Gastrocnemius medialis (tissue), 4 donors: Measurements from ENCODE around the gene LAMC2. TPM values are rescaled to one million over a fixed set of nuclear protein-coding genes. Genes with fewer than 3 reads are reported as not detected.

ENCODE experiments used
- ATAC-seq, 2 donors: fragments of 150-250 bp; one replicate each; pipeline ENCODE4 v1.9.1; 2016
- DNase-seq, 2 donors: peaks; one replicate each; pipeline ENCODE4 v3.0.0-alpha.2; 2019
- H3K27ac ChIP-seq, 4 donors: fragments of 200-600 bp; sonication (generic); 1 replicate in 1 of 4; 2 replicates in 3 of 4; pipeline ENCODE4 v1.5.1; 2016 to 2018; ENCODE audit warnings: mild to moderate bottlenecking in 2 of 4, moderate library complexity in 1 of 4
- H3K27me3 ChIP-seq, 3 donors: fragments of 200-600 bp; sonication (generic) in 2 of 3; 1 replicate in 1 of 3; 2 replicates in 2 of 3; pipeline versions ENCODE4 v1.5.1 to v1.6.0; 2016 to 2019; ENCODE audit warnings: mild to moderate bottlenecking in 1 of 3, moderate library complexity in 1 of 3
- H3K36me3 ChIP-seq, 2 donors: fragments of 200-600 bp; sonication (generic) in 1 of 2; one replicate each; pipeline ENCODE4 v1.5.1; 2017 to 2018
- H3K4me1 ChIP-seq, 2 donors: fragments of 200-600 bp; sonication (generic) in 1 of 2; one replicate each; pipeline ENCODE4 v1.5.1; 2016 to 2017; ENCODE audit warnings: mild to moderate bottlenecking in 2 of 2
- H3K4me3 ChIP-seq, 4 donors: fragments of 200-600 bp; sonication (generic) in 3 of 4; 1 replicate in 1 of 4; 2 replicates in 3 of 4; pipeline ENCODE4 v1.5.1; 2016 to 2019; ENCODE audit warnings: mild to moderate bottlenecking in 2 of 4
- H3K9me3 ChIP-seq, 3 donors: fragments of 200-600 bp; sonication (generic) in 2 of 3; 1 replicate in 1 of 3; 2 replicates in 2 of 3; pipeline ENCODE4 v1.5.1; 2016 to 2019
- POLR2A ChIP-seq, 2 donors: fragments of 450-650 bp; IDR thresholded peaks; one replicate each; pipeline ENCODE4 v1.6.1; 2017; ENCODE audit warnings: antibody characterized with exemption in 2 of 2, mild to moderate bottlenecking in 2 of 2, moderate library complexity in 2 of 2
- in situ Hi-C, 4 donors: fragments of 200-750 bp; cut with MboI; loops; one replicate each; pipeline versions ENCODE4 v1.15.0 to v1.8.0; 2017; ENCODE audit warnings: low sequenced_read_pairs in 4 of 4
- intact Hi-C: fragments of 100-400 bp; cut with DNase I; formaldehyde crosslinking; loops from one replicate; pipeline ENCODE4 v1.15.1; 2023; ENCODE audit warnings: low total_unique reads
- total RNA-seq, 4 donors: library from RNA; depleted of rRNA; stranded (reverse); fragments of >200 nt; gene quantifications; one replicate each; pipeline versions ENCODE4 v1.1.0 to v1.2.3, GENCODE V29; 2016
- TF ChIP-seq, protein P1 (sequence below), 5 experiments: fragments of 450-650 bp in 3 of 5; fragments of 200-600 bp in 2 of 5; sonication (generic) in 2 of 5; IDR thresholded peaks in 4 of 5; conservative IDR thresholded peaks in 1 of 5; 1 replicate in 4 of 5; 2 replicates in 1 of 5; pipeline ENCODE4 v1.5.1; 2016 to 2019; ENCODE audit warnings: antibody characterized with exemption in 5 of 5, mild to moderate bottlenecking in 3 of 5, moderate library complexity in 3 of 5

LAMC2 gene
- total RNA-seq, 4 donors from 2014 or later = 0.78 to 1.8 (median 1.4) TPM

DNA sequence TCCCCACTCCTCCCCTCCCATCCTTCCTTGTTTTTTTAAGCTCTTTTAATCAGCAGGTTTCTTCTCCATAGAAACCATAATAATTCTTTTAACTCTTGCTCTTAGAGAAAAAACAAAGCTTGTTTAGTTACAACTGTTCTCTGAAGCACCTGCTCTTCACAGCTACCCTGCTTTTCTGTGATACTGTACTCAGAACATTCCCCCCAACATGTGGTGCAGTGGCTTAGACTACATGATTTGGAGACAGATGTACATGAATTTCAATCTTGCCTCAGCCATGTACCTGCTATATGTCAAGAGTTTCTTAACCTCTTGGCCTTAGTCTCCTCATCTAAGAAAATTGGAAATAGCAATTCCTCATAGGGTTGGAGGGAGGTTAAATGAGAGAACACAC is 33.5 kb downstream of the LAMC2 start:
- DNase-seq = no peak
- in situ Hi-C loops = no loop called here
- Histone ChIP-seq H3K4me1 (peaks cover 18 to 24% of the 10 kb centered on the region in 2 donors), H3K36me3 (no peaks in the 10 kb centered on the region), H3K4me3 (no peak overlapping the region), H3K27ac (peak overlapping the region in 2 of 4 donors; percentile 27 to 76), H3K27me3 (no peaks in the 10 kb centered on the region), H3K9me3 (no peaks in the 10 kb centered on the region)
- no peak for TF ChIP-seq POLR2A (IDR thresholded peaks at IDR 0.05)
- TF ChIP-seq, protein P1, sequence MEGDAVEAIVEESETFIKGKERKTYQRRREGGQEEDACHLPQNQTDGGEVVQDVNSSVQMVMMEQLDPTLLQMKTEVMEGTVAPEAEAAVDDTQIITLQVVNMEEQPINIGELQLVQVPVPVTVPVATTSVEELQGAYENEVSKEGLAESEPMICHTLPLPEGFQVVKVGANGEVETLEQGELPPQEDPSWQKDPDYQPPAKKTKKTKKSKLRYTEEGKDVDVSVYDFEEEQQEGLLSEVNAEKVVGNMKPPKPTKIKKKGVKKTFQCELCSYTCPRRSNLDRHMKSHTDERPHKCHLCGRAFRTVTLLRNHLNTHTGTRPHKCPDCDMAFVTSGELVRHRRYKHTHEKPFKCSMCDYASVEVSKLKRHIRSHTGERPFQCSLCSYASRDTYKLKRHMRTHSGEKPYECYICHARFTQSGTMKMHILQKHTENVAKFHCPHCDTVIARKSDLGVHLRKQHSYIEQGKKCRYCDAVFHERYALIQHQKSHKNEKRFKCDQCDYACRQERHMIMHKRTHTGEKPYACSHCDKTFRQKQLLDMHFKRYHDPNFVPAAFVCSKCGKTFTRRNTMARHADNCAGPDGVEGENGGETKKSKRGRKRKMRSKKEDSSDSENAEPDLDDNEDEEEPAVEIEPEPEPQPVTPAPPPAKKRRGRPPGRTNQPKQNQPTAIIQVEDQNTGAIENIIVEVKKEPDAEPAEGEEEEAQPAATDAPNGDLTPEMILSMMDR (IDR thresholded peaks at IDR 0.05 in 4 of 5, conservative IDR thresholded peaks at IDR 0.05 in 1 of 5) = no peak
- intact Hi-C loops = no loop called here
- ATAC-seq = no peak

- H3K9me3 ChIP-seq = no peaks in the 10 kb centered on the region
- H3K27me3 ChIP-seq = no peaks in the 10 kb centered on the region
- ATAC-seq = no peak
- no peak for TF ChIP-seq POLR2A (IDR thresholded peaks at IDR 0.05)
- TF ChIP-seq, protein P1 (IDR thresholded peaks at IDR 0.05 in 4 of 5, conservative IDR thresholded peaks at IDR 0.05 in 1 of 5) = no peak
- no peaks in the 10 kb centered on the region for H3K36me3 ChIP-seq
- no peak overlapping the region for H3K4me3 ChIP-seq
- H3K4me1 ChIP-seq = peaks cover 13 to 19% of the 10 kb centered on the region in 2 donors
- no peak overlapping the region for H3K27ac ChIP-seq
- intact Hi-C loops (no loop called here), in situ Hi-C loops (no loop called here)
- no peak for DNase-seq
These were observed 36.8 kb downstream of the LAMC2 start for GRCh38 chr1:183222909-183223308.

DNA sequence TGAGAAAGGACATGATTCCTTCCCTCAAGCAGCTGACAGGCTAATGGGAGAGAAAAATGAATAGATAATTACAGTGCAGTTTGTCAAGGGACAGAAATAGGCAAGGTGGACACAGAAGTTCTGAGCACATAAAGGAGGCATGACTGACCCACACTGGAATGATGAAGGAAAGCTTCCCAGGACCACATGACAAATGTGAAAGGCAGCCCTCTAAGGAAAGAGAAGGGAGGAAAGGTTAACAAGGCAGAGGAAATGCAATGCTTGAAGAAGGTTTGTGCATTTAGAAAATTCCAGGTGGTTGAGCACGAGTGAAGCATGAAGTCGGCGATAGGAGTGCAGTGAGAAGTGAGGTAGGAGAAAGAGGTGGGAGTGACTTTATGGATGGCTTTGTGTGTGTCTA is 37.4 kb downstream of the LAMC2 start:
- no peaks in the 10 kb centered on the region for H3K27me3 ChIP-seq
- no peaks in the 10 kb centered on the region for H3K9me3 ChIP-seq
- H3K4me3 ChIP-seq = no peak overlapping the region
- H3K4me1 ChIP-seq = peaks cover 8 to 13% of the 10 kb centered on the region in 2 donors
- DNase-seq = no peak
- no peak for ATAC-seq
- TF ChIP-seq, protein P1 (IDR thresholded peaks at IDR 0.05 in 4 of 5, conservative IDR thresholded peaks at IDR 0.05 in 1 of 5) = no peak
- TF ChIP-seq POLR2A (IDR thresholded peaks at IDR 0.05) = no peak
- no peak overlapping the region for H3K27ac ChIP-seq
- in situ Hi-C loops = no loop called here
- H3K36me3 ChIP-seq = no peaks in the 10 kb centered on the region
- intact Hi-C loops = no loop called here

- no peak overlapping the region for H3K4me3 ChIP-seq
- TF ChIP-seq, protein P1 (IDR thresholded peaks at IDR 0.05 in 4 of 5, conservative IDR thresholded peaks at IDR 0.05 in 1 of 5) = no peak
- TF ChIP-seq POLR2A (IDR thresholded peaks at IDR 0.05) = no peak
- no peaks in the 10 kb centered on the region for H3K9me3 ChIP-seq
- no peaks in the 10 kb centered on the region for H3K4me1 ChIP-seq
- H3K36me3 ChIP-seq = no peaks in the 10 kb centered on the region
- DNase-seq (no peak), ATAC-seq (no peak)
- intact Hi-C loops (no loop called here), in situ Hi-C loops (loop anchor here in 2 of 4 donors (25.0 kb wide), 1 partner anchor 264 kb away; the partner anchor contains the start of gene SHCBP1L (in 2 of the 2))
- no peaks in the 10 kb centered on the region for H3K27me3 ChIP-seq
- no peak overlapping the region for H3K27ac ChIP-seq
These were observed 40.3 kb downstream of the LAMC2 start for GRCh38 chr1:183226361-183226760.

DNA sequence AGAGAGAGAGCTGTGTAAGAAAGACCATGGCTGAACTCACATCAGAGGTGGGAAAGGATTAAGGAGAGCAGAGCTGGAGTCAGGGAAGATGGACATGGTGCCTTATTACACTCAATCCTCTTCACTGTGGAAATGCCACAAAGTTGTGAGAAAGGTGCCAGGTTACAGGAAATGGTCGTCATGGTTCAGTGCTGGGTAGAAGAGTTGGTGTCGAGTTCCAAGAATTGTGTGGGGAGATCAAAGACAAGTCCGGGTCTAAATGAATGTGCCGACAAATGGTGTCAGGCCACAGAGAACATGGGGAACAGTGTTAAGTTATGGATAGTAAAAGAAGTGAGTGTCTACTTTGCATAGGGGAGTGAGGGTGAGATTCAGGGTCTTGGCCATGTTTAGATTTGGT is 40.9 kb downstream of the LAMC2 start:
- no peak overlapping the region for H3K27ac ChIP-seq
- TF ChIP-seq, protein P1 (IDR thresholded peaks at IDR 0.05 in 4 of 5, conservative IDR thresholded peaks at IDR 0.05 in 1 of 5) = no peak
- no peak for TF ChIP-seq POLR2A (IDR thresholded peaks at IDR 0.05)
- DNase-seq = no peak

More for the DNA sequence above, 40.9 kb downstream of the LAMC2 start:
- no peaks in the 10 kb centered on the region for H3K4me1 ChIP-seq
- intact Hi-C loops = no loop called here
- in situ Hi-C loops = loop anchor here in 2 of 4 donors (25.0 kb wide), 1 partner anchor 265 kb away; the partner anchor contains the start of gene SHCBP1L (in 2 of the 2)
- H3K27me3 ChIP-seq = no peaks in the 10 kb centered on the region
- H3K9me3 ChIP-seq = no peaks in the 10 kb centered on the region
- no peak overlapping the region for H3K4me3 ChIP-seq
- no peak for ATAC-seq
- H3K36me3 ChIP-seq = no peaks in the 10 kb centered on the region
